HepG2 (cell line): ENCODE data around the gene PRR11. TPM values are rescaled to one million over a fixed set of nuclear protein-coding genes. Genes with fewer than 3 reads are reported as not detected.

ENCODE experiments used
- BRCA1 ChIP-seq: sonication (generic); formaldehyde crosslinking; IDR thresholded peaks from 2 replicates; pipeline ENCODE4 v1.4.0; 2020; ENCODE audit warnings: missing genetic modification reagents
- HOXA3 ChIP-seq: sonication (generic); formaldehyde crosslinking; IDR thresholded peaks from 2 replicates; pipeline ENCODE4 v1.5.0; 2020; ENCODE audit warnings: missing genetic modification reagents
- KDM2A ChIP-seq: sonication (generic); formaldehyde crosslinking; IDR thresholded peaks from 2 replicates; pipeline ENCODE4 v1.4.0; 2020; ENCODE audit warnings: low read depth, missing genetic modification reagents, borderline replicate concordance
- MTA3 ChIP-seq: sonication (generic); formaldehyde crosslinking; IDR thresholded peaks from 2 replicates; pipeline ENCODE4 v1.4.0; 2020; ENCODE audit warnings: missing genetic modification reagents
- POLR2A ChIP-seq, 2 experiments: IDR thresholded peaks; 2 replicates each; pipeline ENCODE4 v1.6.1; 2011; ENCODE audit warnings: low read depth in 2 of 2, low read length in 2 of 2, mild to moderate bottlenecking in 1 of 2, moderate library complexity in 1 of 2; ENCODE audit not compliant: insufficient read depth in 1 of 2
- RARG ChIP-seq: sonication (generic); formaldehyde crosslinking; IDR thresholded peaks from 2 replicates; pipeline ENCODE4 v1.4.0; 2020; ENCODE audit warnings: low read depth, mild to moderate bottlenecking, missing genetic modification reagents
- RXRA ChIP-seq: sonication (generic); formaldehyde crosslinking; IDR thresholded peaks from 2 replicates; pipeline ENCODE4 v1.5.1; 2020; ENCODE audit warnings: missing genetic modification reagents
- SALL2 ChIP-seq: sonication (generic); formaldehyde crosslinking; IDR thresholded peaks from 2 replicates; pipeline ENCODE4 v1.8.1; 2023; ENCODE audit warnings: mild to moderate bottlenecking, missing genetic modification reagents, inconsistent platforms
- SIN3A ChIP-seq: IDR thresholded peaks from 2 replicates; pipeline ENCODE4 v1.6.1; 2011; ENCODE audit warnings: low read depth, mild to moderate bottlenecking, control low read depth, low read length, borderline replicate concordance
- SNAPC2 ChIP-seq: sonication (generic); formaldehyde crosslinking; IDR thresholded peaks from 2 replicates; pipeline ENCODE4 v1.8.1; 2022; ENCODE audit warnings: mild to moderate bottlenecking, missing genetic modification reagents
- SSRP1 ChIP-seq: IDR thresholded peaks from 2 replicates; pipeline ENCODE4 v1.6.1; 2016; ENCODE audit warnings: control low read depth
- TFDP2 ChIP-seq: sonication (generic); formaldehyde crosslinking; IDR thresholded peaks from 2 replicates; pipeline ENCODE4 v1.4.0; 2020; ENCODE audit warnings: missing genetic modification reagents
- ZBTB21 ChIP-seq: sonication (generic); formaldehyde crosslinking; IDR thresholded peaks from 2 replicates; pipeline ENCODE4 v1.4.0; 2020; ENCODE audit warnings: missing genetic modification reagents
- ZBTB42 ChIP-seq: sonication (generic); formaldehyde crosslinking; IDR thresholded peaks from 2 replicates; pipeline ENCODE4 v1.5.0; 2020; ENCODE audit warnings: mild to moderate bottlenecking, missing genetic modification reagents
- ZMYM4 ChIP-seq: sonication (generic); formaldehyde crosslinking; IDR thresholded peaks from 2 replicates; pipeline ENCODE4 v1.8.1; 2023; ENCODE audit warnings: mild to moderate bottlenecking, missing genetic modification reagents
- ZNF230 ChIP-seq: sonication (generic); formaldehyde crosslinking; IDR thresholded peaks from 2 replicates; pipeline ENCODE4 v1.4.0; 2020; ENCODE audit warnings: mild to moderate bottlenecking, missing genetic modification reagents
- ZNF234 ChIP-seq: sonication (generic); formaldehyde crosslinking; conservative IDR thresholded peaks from 2 replicates; pipeline ENCODE4 v1.5.1; 2020; ENCODE audit warnings: mild to moderate bottlenecking, missing genetic modification reagents
- ZNF33B ChIP-seq: sonication (generic); formaldehyde crosslinking; IDR thresholded peaks from 2 replicates; pipeline ENCODE4 v1.5.1; 2020; ENCODE audit warnings: mild to moderate bottlenecking, missing genetic modification reagents
- ZNF432 ChIP-seq: sonication (generic); formaldehyde crosslinking; IDR thresholded peaks from 2 replicates; pipeline ENCODE4 v1.5.0; 2020; ENCODE audit warnings: missing genetic modification reagents, mild to moderate bottlenecking, borderline replicate concordance
- ZNF646 ChIP-seq: sonication (generic); formaldehyde crosslinking; IDR thresholded peaks from 2 replicates; pipeline ENCODE4 v1.9.0; 2021; ENCODE audit warnings: mild to moderate bottlenecking, missing genetic modification reagents
- polyA plus RNA-seq, 8 experiments: library from polyadenylated mRNA; depleted of rRNA in 3 of 8; stranded (reverse) in 7 of 8; unstranded in 1 of 8; fragments of >200 nt; fragmentation: Illumina TruSeq in 4 of 8; extraction: Trizol in 4 of 8; gene quantifications; 2 replicates each; pipeline versions ENCODE4 v1.2.1 to v1.2.3, GENCODE V29; 2011 to 2016; ENCODE audit warnings: low read depth in 4 of 8, missing spikeins in 1 of 8, mixed read lengths in 1 of 8; ENCODE audit not compliant: insufficient read depth in 1 of 8
- total RNA-seq, 5 experiments: library from RNA; depleted of rRNA; stranded (reverse); fragments of >200 nt; fragmentation: Illumina TruSeq; extraction: Trizol; gene quantifications; 2 replicates each; pipeline ENCODE4 v1.2.3, GENCODE V29; 2016; ENCODE audit warnings: low read depth in 1 of 5
- TF ChIP-seq, protein P1 (sequence below): fragments of 450-650 bp; IDR thresholded peaks from 2 replicates; pipeline ENCODE4 v1.6.1; 2016

The PRR11 gene
- total and polyA plus RNA-seq, 2 of the 13 experiments (the other 11 are each of a cell fraction or from before 2014, with no cell fraction given) = 35.7 to 39.2 TPM

GRCh38 chr17:59154721-59155438, 666 bp upstream of the PRR11 start, which contains the start of gene SKA2 (continued):
- TF ChIP-seq ZNF646 (CRISPR knock-in tag) (no peak), POLR2A (IDR thresholded peaks at IDR 0.05; ENCODE audit: insufficient read depth in 1 of 2, low read depth in 2 of 2, low read length in 2 of 2) (peak; percentile 50 to 80), ZBTB42 (CRISPR knock-in tag) (0 out of 2 replicates have a peak, but pooled peaks have one; percentile 88), ZNF33B (CRISPR knock-in tag) (peak; percentile 82; the same call in 1 of the 2 replicates), BRCA1 (no peak), ZNF230 (CRISPR knock-in tag) (peak; percentile 85; the same call in 1 of the 2 replicates), RXRA (CRISPR knock-in tag) (peak; percentile 41; the same call in 1 of the 2 replicates), ZNF432 (CRISPR knock-in tag) (no peak), SIN3A (peak; percentile 92), ZNF234 (CRISPR knock-in tag) (no peak), SALL2 (CRISPR knock-in tag) (no peak; the same call in 1 of the 2 replicates), TFDP2 (CRISPR knock-in tag) (peak; percentile 94), MTA3 (CRISPR knock-in tag) (no peak), HOXA3 (CRISPR knock-in tag) (peak; percentile 96), KDM2A (peak; percentile 65; the same call in 1 of the 2 replicates), SSRP1 (CRISPR knock-in tag) (no peak), SNAPC2 (peak; percentile 65; the same call in 1 of the 2 replicates), ZMYM4 (CRISPR knock-in tag) (peak; percentile 97), ZBTB21 (no peak), RARG (CRISPR knock-in tag) (no peak)
- TF ChIP-seq, protein P1, sequence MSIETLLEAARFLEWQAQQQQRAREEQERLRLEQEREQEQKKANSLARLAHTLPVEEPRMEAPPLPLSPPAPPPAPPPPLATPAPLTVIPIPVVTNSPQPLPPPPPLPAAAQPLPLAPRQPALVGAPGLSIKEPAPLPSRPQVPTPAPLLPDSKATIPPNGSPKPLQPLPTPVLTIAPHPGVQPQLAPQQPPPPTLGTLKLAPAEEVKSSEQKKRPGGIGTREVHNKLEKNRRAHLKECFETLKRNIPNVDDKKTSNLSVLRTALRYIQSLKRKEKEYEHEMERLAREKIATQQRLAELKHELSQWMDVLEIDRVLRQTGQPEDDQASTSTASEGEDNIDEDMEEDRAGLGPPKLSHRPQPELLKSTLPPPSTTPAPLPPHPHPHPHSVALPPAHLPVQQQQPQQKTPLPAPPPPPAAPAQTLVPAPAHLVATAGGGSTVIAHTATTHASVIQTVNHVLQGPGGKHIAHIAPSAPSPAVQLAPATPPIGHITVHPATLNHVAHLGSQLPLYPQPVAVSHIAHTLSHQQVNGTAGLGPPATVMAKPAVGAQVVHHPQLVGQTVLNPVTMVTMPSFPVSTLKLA = peak; percentile 63
